Measurements from ENCODE around the gene CIAO3.
A peak's percentile ranks its signal among the peaks of the same experiment; 100 is the strongest.
"Not testable (repeated sequence)": the region's sequence is repeated elsewhere in the genome, so short reads cannot be mapped to it uniquely, and the experiment has no call there.

CIAO3 gene

DNA sequence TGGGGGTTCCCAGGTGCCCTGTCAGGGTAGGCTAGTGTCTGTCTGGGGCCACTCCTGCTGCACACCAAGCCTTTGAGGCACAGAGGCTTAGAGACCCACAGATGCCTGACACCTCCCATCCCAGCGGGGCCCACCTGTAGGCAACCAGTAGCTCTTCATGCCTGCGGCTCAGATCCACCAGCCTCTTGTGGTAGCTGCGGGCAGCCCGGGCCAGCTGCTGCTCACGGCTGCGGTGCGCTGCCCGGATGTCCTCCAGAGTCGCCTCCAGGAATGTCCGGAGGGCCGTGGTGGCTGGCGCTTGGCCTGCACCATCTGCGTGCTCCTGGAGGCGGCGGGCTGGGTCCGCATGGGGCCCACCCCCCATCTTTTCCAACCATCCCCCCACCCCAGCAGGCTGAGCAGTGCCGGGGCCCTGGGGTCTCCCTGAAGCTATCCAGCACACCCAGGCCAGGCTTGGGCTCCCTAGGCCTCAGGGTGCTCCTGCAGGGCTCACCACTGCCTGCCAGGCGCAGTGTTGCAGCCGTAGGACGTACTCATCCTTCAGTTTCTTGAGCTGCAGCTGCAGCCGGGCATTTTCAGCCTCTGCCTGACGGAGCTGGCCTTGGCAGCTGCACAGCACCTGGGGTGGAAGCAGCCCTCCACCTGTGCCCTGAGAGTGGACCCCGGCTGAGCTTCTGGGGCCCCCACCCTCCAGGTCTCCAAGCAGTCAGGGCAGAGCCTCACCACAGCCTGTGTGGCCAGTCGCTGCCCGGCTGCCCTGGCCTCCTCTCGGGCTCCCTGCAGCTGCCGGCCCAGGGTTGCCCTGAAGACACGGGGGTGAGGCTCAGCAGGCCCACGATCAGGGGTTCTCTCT is 16.4 kb downstream of the CIAO3 start:
- no peak for DNase-seq (ENCODE audit: low read depth in 3 of 3, low spot score in 1 of 3)

DNA sequence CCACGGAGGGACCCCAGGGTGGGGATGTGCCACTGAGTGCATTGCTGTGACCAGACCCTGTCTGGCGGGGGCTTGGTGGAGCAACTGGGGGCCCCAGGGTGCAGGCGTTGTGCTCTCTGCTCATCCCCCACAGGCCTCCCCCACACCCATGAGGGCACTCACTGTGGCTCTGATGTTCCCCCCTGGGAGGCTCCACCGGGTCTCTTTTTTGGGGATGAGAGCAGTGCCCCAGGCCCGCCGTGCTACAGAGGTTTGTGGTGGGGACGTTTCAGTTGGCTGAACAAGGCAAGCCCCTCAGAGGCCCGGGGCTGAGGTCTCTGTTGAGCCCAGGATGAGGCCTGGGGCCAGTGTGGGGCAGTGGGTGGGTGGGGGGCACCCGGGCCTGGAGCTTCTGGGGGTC is 17.1 kb downstream of the CIAO3 start:
- DNase-seq (ENCODE audit: low read depth in 3 of 3, low spot score in 1 of 3): no peak

DNA sequence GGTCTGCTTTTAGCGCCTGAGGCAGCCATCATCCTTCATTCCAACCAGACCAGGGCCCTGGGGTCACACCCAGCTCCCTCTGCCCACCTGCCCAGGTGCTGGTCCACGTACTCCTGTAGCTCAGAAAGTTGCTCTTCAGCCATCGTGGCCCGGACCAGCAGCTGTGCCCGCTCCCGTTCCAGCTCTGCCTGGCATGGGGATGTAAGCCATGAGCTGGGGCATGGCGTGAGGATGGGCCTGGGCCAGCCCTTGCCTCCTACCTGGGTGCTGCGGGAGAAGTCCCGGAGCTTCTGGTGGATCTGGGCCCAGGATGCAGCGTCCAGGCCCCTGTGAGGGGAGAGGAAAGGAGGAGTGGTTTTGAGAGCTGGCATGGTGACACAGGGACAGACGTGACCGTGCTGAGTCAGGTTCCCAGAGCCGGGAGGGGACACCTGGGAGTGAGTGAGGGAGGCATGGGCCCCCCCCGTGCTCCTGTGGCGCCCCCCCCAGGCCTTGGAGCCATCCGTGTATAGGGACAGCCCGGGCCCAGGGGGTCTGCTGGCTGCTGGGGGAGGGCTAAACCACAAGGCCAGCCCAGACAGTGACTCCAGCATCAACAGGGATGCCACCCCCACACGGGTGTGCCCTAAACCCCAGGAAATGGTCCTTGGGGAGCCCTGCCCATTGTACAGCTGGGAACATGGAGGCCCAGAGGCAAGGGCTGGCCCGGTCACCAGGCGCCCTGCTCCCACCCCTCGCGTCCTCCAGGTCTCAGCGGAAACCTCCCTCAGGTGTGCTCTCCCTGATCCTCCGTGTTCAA is 17.8 kb downstream of the CIAO3 start:
- DNase-seq (ENCODE audit: low read depth in 3 of 3, low spot score in 1 of 3): no peak

DNA sequence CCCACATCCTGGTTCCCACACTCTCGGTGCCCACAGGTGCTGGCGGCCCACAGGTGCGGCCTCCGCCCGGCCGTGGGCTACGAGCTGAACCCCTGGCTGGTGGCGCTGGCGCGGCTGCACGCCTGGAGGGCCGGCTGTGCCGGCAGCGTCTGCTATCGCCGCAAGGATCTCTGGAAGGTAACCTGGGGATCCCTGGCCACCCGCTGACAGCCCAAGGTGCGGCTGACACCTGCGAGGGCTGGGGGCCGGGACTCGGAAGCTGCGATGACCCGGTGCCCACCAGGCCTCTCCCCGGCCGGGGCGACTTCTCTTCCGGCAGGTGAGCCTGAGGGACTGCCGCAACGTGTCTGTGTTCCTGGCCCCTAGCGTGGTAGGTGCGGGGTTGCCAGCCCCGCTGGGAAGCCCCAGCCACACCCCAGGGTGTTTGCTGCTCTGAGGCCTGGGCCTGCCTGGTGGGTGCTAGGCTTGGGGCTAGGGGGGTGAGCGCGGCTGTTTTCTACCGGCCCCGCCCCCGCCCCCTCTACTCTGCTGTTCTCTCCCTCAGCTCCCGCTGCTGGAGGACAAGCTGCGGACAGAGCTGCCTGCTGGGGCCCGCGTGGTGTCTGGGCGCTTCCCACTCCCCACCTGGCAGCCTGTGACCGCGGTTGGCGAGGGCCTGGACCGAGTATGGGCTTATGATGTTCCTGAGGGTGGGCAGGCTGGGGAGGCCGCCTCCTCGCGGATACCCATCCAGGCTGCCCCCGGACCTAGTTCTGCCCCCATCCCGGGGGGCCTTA is 18.8 kb downstream of the CIAO3 start:
- no peak for DNase-seq (ENCODE audit: low read depth in 3 of 3, low spot score in 1 of 3)

DNA sequence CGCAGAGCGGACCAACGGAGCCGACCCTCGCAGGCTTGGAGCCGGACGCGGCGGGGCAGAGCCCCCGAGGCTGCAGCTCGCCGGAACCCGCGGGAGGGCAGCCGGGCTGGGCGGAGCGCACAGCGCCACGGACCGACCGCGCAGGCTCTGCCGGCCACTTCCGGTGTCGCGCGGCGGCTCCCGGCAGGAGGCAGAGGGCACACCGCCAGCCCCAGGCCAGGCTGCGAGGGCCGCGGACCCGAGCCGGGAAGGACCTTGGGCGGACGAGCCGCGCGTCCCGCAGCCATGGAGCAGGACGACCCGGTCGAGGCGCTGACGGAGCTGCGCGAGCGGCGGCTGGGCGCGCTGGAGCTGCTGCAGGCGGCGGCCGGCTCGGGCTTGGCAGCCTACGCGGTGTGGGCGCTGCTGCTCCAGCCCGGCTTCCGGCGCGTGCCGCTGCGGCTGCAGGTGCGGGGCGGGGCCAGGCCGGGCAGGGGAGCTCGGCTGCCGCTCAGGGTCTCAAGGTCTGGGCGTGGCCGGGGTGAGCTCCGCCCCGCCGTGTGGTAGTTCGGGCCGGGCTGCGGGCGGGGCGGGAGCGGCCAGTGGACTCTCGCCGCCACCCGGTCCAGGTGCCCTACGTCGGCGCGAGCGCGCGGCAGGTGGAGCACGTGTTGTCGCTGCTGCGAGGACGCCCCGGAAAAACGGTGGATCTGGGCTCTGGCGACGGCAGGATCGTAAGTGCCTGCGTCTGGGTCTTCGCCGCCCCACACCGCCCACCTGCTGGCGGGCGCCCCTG is 19.6 kb downstream of the CIAO3 start, which contains the start of gene ANTKMT:
Gene ANTKMT (plus strand): TSS at position 157 of the 775 bp plus-strand sequence. CDS start 129 bp downstream, at position 286.
- DNase-seq (ENCODE audit: low read depth in 3 of 3, low spot score in 1 of 3): peak in 2 of 3 donors; percentile 35 to 57

DNA sequence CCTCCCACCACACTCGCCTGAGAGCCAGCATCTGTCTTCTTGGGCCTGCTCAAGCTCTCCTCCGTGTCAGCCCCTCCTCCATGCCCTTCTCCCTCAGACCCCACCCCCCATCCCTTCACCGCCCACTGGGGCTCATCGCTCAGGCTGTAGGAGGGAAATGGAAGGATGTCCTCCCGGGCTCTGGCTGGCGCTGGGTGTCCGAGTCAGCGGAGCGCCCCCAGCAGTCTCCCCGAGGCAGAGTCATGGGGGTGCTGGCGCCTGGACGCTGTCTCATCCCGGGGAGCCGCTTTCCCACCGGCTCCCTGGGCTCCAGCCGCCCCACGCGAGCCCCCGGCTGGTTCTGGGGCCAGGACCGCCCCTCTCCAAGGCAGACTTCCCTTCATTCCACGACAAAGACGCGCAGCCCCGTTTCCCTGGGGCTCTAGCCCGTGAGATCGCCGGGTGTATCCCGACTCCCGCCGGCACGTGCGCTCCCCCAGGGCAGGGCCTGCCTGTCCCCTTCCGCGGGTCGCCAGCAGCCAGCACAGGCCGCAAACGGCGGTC is 20.3 kb downstream of the CIAO3 start:
- DNase-seq (ENCODE audit: low read depth in 3 of 3, low spot score in 1 of 3): no peak

DNA sequence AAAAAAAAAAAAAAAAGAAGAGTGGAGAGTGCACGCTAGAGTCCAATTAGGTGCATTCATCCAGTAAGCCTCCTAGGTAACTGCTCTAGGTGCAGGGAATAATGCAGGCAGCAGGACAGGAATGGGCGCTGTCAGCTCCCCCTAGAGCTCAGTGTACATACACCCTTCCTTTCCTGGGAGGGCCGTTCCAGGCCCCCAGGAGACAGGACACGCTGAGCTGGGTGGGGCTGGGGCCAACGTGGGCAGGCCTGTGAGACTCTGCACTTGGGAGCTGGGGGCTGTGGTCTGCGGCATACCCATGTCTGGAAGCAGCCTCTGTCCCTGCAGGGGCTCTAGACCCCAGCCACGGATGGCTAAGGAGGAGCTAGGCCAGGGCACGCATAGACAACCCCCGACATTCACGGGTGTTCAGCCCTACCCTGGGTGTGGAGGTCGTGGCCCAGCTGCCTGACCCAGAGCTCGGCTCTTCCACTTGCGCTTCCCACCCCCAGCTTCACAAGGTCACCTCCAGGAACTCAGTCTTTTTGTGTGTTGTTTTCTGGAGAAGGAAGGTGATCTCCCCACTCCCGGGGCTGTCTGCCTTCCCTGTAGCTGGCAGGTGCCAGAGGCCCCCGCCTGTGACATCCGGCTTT is 20.9 kb downstream of the CIAO3 start:
- no peak for DNase-seq (ENCODE audit: low read depth in 3 of 3, low spot score in 1 of 3)

DNA sequence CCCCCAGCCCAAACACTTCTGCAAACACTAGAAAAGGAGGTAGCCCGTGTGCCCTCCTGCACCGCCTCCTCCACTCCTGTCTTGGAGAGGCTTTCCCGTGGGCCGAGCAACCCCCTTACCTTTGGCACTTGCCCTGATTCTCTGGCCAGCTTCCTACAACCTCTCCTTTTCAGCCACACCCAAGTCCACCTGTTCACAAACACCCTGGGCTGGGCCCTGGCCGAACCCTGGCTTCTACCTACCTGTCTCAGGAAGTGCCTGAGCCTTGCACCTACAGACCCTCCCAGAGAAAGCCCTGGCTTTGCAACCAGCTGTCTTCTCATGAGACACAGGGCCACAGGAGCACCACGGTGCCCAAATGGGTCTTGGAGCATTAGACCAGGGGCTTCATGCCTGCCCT is 21.9 kb downstream of the CIAO3 start:
- no peak for DNase-seq (ENCODE audit: low read depth in 3 of 3, low spot score in 1 of 3)

DNA sequence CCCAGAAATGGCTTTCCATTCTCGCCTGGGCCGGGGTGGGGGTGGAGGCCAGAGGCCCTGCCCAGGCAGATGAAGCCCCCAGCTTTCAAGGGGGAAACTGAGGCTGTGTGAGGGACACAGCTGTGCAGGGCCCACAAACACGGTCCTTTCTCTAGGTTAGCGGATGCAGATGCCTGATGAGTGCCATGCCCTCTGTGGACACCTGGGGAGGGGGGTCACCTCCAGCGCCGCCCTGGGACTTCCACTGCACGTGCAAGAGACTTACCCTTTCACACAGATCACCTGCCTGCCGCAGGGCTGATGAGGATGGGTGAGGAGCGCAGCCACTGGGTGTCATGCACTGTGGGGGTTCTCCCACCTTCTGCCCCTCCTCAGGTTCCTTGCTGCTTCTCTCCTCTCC is 22.4 kb downstream of the CIAO3 start:
- no peak for DNase-seq (ENCODE audit: low read depth in 3 of 3, low spot score in 1 of 3)

DNA sequence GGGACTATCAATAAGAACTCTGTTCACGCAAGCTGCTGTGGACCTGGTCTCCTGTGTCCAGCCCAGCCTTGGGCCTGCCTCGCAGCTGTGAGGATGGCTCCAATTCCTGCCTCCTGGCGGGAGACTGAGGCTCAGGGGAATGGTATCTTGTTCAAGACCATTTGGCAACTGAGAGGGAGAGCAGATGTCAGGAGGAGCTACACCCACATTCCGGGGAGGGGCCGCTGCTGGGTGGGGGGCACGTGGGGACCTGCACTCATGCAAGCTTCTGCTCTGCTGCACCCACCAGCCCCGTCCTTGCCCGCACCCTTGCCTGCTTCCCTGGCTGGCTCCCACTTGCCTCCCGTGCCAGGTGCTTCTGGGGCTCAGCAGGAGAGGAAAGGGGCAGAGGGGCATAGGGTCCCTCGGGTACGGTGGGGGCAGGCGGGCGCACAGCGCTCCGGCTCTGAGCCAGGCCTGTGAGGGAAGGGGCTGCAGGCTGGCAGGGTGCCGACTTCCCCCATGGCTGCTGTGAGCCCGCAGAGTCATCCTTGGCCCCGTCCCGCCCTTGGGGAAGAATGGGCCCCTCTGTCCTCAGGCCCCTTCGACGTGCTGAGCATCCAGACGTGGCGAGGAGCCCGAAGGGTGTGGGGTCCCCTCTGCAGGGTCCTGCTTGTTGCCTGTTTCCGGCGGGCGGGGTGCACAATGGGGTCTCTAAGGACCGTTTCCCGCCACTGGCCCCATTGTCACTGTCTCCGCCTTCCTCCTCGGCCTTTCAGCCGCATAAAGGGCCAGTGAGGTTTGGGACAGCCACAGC is 23.1 kb downstream of the CIAO3 start:
- DNase-seq (ENCODE audit: low read depth in 3 of 3, low spot score in 1 of 3): no peak

DNA sequence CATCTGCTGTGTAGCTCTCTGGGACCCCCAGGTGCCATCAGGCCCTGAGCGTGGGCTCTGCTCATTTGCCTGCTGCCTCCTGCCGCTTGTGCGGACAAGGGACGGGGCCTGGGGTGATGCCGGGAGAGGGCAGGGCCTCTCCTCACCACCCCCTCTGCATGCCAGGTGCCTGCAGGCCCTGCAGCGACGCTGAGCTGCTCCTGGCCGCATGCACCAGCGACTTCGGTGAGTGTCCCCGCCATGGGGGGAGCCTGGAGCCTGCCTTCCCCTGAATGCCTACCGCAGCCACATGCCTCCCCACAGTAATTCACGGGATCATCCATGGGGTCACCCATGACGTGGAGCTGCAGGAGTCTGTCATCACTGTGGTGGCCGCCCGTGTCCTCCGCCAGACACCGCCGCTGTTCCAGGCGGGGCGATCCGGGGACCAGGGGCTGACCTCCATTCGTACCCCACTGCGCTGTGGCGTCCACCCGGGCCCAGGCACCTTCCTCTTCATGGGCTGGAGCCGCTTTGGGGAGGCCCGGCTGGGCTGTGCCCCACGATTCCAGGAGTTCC is 23.9 kb downstream of the CIAO3 start:
- DNase-seq (ENCODE audit: low read depth in 3 of 3, low spot score in 1 of 3): no peak

DNA sequence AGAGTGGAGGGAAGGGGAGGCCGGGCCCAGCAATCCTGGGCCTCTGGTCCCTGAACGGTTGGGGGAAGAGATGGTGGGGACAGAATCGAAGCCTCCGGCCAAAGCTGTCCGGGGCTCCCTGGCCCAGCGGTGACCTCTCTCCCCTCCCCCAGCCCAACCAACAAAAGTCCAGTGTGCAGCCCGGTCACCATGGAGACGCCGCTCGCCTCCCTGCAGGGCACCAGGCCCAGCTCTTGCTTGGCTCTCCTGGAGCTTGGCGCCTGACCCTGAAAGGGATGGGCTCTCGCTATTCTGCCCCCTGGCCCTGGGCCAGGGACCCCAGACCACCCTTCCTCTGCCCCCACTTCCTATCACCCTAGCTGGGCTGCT is 24.6 kb downstream of the CIAO3 start:
- no peak for DNase-seq (ENCODE audit: low read depth in 3 of 3, low spot score in 1 of 3)

DNA sequence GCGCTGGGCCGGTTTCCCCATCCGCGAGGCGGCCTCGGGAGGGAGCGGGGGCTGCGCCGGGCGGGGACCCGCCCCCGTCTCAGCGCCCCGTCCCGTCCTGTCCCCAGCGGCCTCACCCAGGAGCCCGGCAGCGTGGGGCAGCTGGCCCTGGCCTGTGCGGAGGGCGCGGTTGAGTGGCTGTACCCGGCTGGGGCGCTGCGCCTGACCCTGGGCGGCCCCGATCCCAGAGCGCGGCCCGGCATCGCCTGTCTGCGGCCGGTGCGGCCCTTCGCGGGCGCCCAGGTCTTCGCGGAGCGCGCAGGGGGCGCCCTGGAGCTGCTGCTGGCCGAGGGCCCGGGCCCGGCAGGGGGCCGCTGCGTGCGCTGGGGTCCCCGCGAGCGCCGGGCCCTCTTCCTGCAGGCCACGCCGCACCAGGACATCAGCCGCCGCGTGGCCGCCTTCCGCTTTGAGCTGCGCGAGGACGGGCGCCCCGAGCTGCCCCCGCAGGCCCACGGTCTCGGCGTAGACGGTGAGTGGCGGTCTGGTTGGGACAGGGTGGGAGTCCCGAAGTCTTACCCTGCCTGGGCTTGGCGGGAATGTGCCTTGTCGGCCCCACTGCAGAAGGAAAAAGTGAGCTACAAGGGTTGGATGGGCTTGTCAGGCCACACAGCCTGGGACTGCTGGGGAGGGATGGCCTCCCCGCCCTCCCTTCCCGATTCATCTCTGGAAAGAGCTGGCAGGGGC is 25.2 kb downstream of the CIAO3 start:
- DNase-seq (ENCODE audit: low read depth in 3 of 3, low spot score in 1 of 3): no peak

DNA sequence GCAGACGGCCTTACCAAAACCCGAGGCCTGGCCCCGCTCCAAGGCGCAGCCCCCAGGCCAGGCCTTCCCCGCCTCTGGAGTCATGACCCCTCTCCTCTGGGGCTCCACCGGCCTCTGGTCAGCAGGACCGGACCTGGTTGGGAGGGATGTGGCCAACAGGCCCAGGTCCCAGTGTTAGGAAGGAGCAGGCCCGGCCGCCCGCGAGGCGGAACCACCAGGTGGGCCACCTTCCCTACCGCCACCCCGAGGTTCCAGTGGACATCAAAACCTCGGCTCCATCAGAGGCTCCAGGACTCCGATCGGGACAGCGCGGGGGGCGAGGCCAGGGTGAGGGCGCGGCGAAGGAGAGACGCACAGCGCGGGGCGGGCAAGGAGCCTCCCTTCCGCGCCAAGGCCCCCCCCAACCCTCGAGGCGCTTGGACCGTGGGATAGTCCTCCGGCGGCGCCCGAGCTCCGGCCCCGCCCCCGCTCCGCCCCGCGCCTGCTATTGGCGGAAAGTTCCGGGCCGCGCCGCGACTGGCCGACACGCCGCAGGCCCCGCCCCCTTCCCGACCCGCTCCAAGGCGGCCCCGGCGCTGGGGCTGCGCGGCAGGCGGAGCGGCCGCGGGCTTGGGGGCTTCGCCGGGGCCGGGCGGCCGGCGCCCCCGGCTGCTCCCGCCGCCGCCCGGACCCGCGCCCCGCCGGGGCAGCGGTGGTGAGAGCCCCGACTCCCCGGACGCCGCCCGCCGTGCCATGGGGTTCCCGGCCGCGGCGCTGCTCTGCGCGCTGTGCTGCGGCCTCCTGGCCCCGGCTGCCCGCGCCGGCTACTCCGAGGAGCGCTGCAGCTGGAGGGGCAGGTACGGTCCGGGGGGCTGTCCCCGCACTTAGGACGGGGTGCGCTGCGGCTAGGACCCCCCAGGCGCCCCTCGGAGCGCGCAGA is 26.0 kb downstream of the CIAO3 start, which contains the start of gene METRN:
Gene METRN (plus strand): TSS at position 561 of the 919 bp plus-strand sequence. CDS start 172 bp downstream, at position 733.
- peak; percentile 74 to 88 (median 75) for DNase-seq (ENCODE audit: low read depth in 3 of 3, low spot score in 1 of 3)

DNA sequence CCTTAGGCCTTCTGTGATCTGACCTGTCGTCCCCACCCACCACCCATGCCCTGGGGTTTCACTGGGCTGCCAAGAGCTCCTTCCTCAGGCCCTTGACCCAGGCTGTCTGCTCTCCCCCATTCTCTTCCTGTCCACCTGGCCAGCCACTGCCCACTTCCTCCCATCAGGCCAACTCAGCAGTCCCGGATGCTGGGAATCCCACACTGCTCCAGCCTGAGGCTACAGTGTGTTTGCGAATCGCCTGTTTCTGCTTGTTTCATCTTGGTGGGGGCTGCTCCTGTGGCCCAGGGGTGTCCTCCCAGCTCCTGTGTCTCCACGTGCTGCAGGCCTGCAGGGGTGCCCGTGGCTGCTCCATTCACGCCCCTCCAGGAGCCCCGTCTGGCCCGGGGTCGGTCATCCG is 26.7 kb downstream of the CIAO3 start:
- no peak for DNase-seq (ENCODE audit: low read depth in 3 of 3, low spot score in 1 of 3)

DNA sequence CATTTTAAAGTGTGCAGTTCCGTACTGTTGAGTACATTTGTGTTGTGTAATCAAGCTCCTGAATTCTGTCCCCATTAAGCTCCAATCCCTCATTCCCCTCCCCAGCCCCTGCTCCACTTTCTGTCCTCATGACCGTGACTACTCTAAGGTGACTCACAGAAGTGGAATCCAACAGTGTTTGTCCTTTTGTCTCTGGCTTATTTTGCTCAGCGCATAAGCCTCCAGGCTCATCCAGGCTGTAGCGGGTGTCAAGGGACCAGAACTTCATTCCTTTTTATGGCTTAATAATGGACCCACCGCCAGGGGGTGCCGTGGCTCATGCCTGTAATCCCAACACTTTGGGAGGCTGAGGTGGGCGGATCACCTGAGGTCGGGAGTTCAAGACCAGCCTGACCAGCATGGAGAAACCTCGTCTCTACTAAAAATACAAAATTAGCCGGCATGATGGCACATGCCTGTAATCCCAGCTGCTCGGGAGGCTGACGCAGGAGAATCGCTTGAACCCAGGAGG is 28.0 kb downstream of the CIAO3 start:
- not testable (repeated sequence) for DNase-seq (ENCODE audit: low read depth in 3 of 3, low spot score in 1 of 3)

Data from stimulated activated CD4-positive, alpha-beta T cell treated with anti-CD3 and anti-CD28 coated beads, TNF-alpha, amount 100 ng/mL, for 1 hour (primary cell).